HCT116 (cell line): Measurements from ENCODE around the gene KCNC4. TPM values are rescaled to one million over a fixed set of nuclear protein-coding genes. Genes with fewer than 3 reads are reported as not detected.

Experiments
- ATAC-seq: fragments of 200-7000 bp; cut with Tn5 transposase; 2 replicates; pipeline ENCODE4 v1.9.1; 2020; ENCODE audit warnings: mild to moderate bottlenecking, moderate library complexity
- BruUV-seq: library from RNA; stranded (reverse); fragments of 400-500 nt; replicated peaks from 2 replicates; lab custom pipeline; 2021; lab: Mats Ljungman, UMichigan
- CTCF ChIA-PET: fragments of 300-600 bp; sonication (Branson Sonifier 250); formaldehyde crosslinking; loops from one replicate; lab custom pipeline; 2021; ENCODE audit warnings: antibody characterized with exemption; lab: Charles Lee
- POLR2A ChIA-PET: fragments of 300-600, 350-600 bp; sonication (Branson Sonifier 250); formaldehyde crosslinking; loops from one replicate; lab custom pipeline; 2021; ENCODE audit warnings: antibody characterized with exemption; lab: Charles Lee
- RAD21 ChIA-PET, 2 experiments: fragments of 300-600 bp; sonication (Branson Sonifier 250); formaldehyde crosslinking; loops; one replicate each; lab custom pipeline; 2023; ENCODE audit warnings: low total read pairs in 2 of 2; ENCODE audit not compliant: uncharacterized antibody in 2 of 2, unreplicated experiment in 2 of 2, low non-redundant PET in 1 of 2; lab: Charles Lee
- DNase-seq: peaks from one replicate; pipeline ENCODE4 v3.0.0-alpha.2; 2010; ENCODE audit warnings: low read depth, low spot score
- H2AFZ ChIP-seq: fragments of 200-600 bp; shearing (Covaris generic), sonication (generic); 2 replicates; pipeline ENCODE4 v1.6.1; 2017; ENCODE audit warnings: low read depth, mixed run types, mixed read lengths, antibody characterized with exemption, low read length; ENCODE audit not compliant: poor library complexity, severe bottlenecking
- H3K27ac ChIP-seq: 2 replicates; pipeline ENCODE4 v1.5.1; 2012; ENCODE audit warnings: low read depth, low read length
- H3K27me3 ChIP-seq: fragments of 200-600 bp; sonication (generic); 2 replicates; pipeline ENCODE4 v1.6.1; 2016; ENCODE audit warnings: mixed run types, low read length, mixed read lengths; ENCODE audit not compliant: insufficient read depth
- H3K36me3 ChIP-seq, 2 experiments: fragments of 200-500 bp in 1 of 2; fragments of 200-600 bp in 1 of 2; sonication (Bioruptor generic) in 1 of 2; sonication (generic) in 1 of 2; 2 replicates each; pipeline versions ENCODE4 v1.5.1 to v1.6.1; 2014 to 2016; ENCODE audit warnings: low read length in 2 of 2, inconsistent platforms in 1 of 2, mixed read lengths in 1 of 2, mixed run types in 1 of 2; ENCODE audit not compliant: insufficient read depth in 2 of 2, control insufficient read depth in 1 of 2
- H3K4me1 ChIP-seq, 2 experiments: fragments of 200-600 bp in 1 of 2; sonication (generic) in 1 of 2; 2 replicates each; pipeline versions ENCODE4 v1.5.1 to v1.6.1; 2012 to 2017; ENCODE audit warnings: low read length in 2 of 2, inconsistent platforms in 1 of 2, mild to moderate bottlenecking in 1 of 2, mixed read lengths in 1 of 2, mixed run types in 1 of 2, moderate library complexity in 1 of 2; ENCODE audit not compliant: insufficient read depth in 2 of 2, control insufficient read depth in 1 of 2
- H3K4me2 ChIP-seq: fragments of 200-600 bp; sonication (generic); 2 replicates; pipeline ENCODE4 v1.6.1; 2017; ENCODE audit warnings: mixed run types, low read length, mixed read lengths
- H3K4me3 ChIP-seq, 2 experiments: fragments of 200-600 bp in 1 of 2; sonication (generic) in 1 of 2; replicated peaks in 1 of 2; 2 replicates each; pipeline ENCODE4 v1.5.1; 2011 to 2016; ENCODE audit warnings: low read length in 2 of 2, control low read depth in 1 of 2, low read depth in 1 of 2, mild to moderate bottlenecking in 1 of 2, mixed read lengths in 1 of 2, mixed run types in 1 of 2
- H3K79me2 ChIP-seq: fragments of 200-600 bp; sonication (generic); 2 replicates; pipeline ENCODE4 v1.6.1; 2017; ENCODE audit warnings: mild to moderate bottlenecking, mixed run types, low read length, moderate library complexity, mixed read lengths; ENCODE audit not compliant: insufficient read depth
- H3K9ac ChIP-seq: fragments of 200-600 bp; sonication (generic); 2 replicates; pipeline ENCODE4 v1.6.1; 2016; ENCODE audit warnings: low read length, mixed read lengths
- H3K9me2 ChIP-seq: fragments of 200-600 bp; sonication (generic), shearing (Covaris generic); 2 replicates; pipeline ENCODE4 v1.6.1; 2017; ENCODE audit warnings: mixed run types, mild to moderate bottlenecking, moderate library complexity; ENCODE audit not compliant: insufficient read depth
- H3K9me3 ChIP-seq, 2 experiments: fragments of 200-500 bp in 1 of 2; fragments of 200-600 bp in 1 of 2; sonication (Bioruptor generic) in 1 of 2; sonication (generic) in 1 of 2; 2 replicates each; pipeline ENCODE4 v1.6.1; 2014 to 2017; ENCODE audit warnings: low read length in 2 of 2, mixed read lengths in 2 of 2, inconsistent platforms in 1 of 2, low read depth in 1 of 2, mild to moderate bottlenecking in 1 of 2, mixed run types in 1 of 2, moderate library complexity in 1 of 2; ENCODE audit not compliant: control insufficient read depth in 1 of 2, insufficient read depth in 1 of 2
- H4K20me1 ChIP-seq: fragments of 200-600 bp; sonication (generic), shearing (Covaris generic); 2 replicates; pipeline ENCODE4 v1.6.1; 2017; ENCODE audit warnings: mixed run types, mild to moderate bottlenecking, moderate library complexity; ENCODE audit not compliant: insufficient read depth
- CBX3 ChIP-seq: IDR thresholded peaks from 2 replicates; pipeline ENCODE4 v1.6.1; 2012; ENCODE audit warnings: low read depth
- CEBPB ChIP-seq: IDR thresholded peaks from 2 replicates; pipeline ENCODE4 v1.6.1; 2012; ENCODE audit warnings: low read depth
- CTCF ChIP-seq, 3 experiments: fragments of 200-600 bp in 1 of 3; sonication (generic) in 1 of 3; IDR thresholded peaks in 2 of 3; conservative IDR thresholded peaks in 1 of 3; 2 replicates each; pipeline ENCODE4 v1.5.1; 2012 to 2017; ENCODE audit warnings: low read depth in 2 of 3, low read length in 2 of 3, antibody characterized with exemption in 1 of 3, borderline replicate concordance in 1 of 3, control low read depth in 1 of 3, mild to moderate bottlenecking in 1 of 3, mixed read lengths in 1 of 3, mixed run types in 1 of 3, moderate library complexity in 1 of 3; ENCODE audit not compliant: insufficient read depth in 1 of 3
- EGR1 ChIP-seq: IDR thresholded peaks from 2 replicates; pipeline ENCODE4 v1.6.1; 2012; ENCODE audit warnings: low read depth
- ELF1 ChIP-seq: IDR thresholded peaks from 2 replicates; pipeline ENCODE4 v1.6.1; 2012; ENCODE audit warnings: low read depth, borderline replicate concordance
- EZH2 ChIP-seq: fragments of 200-600 bp; sonication (generic); IDR thresholded peaks from 2 replicates; pipeline ENCODE4 v1.6.1; 2017; ENCODE audit warnings: antibody characterized with exemption, mixed run types
- EZH2phosphoT487 ChIP-seq: fragments of 200-600 bp; IDR thresholded peaks from 2 replicates; pipeline ENCODE4 v1.6.1; 2018; ENCODE audit warnings: antibody characterized with exemption, borderline replicate concordance
- SIN3A ChIP-seq: IDR thresholded peaks from 2 replicates; pipeline ENCODE4 v1.6.1; 2012; ENCODE audit warnings: low read depth
- SP1 ChIP-seq: IDR thresholded peaks from 2 replicates; pipeline ENCODE4 v1.6.1; 2012; ENCODE audit warnings: low read depth
- TCF7L2 ChIP-seq: IDR thresholded peaks from 2 replicates; pipeline ENCODE4 v1.7.0; 2011; ENCODE audit warnings: borderline replicate concordance, inconsistent platforms; ENCODE audit not compliant: insufficient read depth, insufficient read length; ENCODE audit errors: extremely low read depth
- ZBTB33 ChIP-seq: IDR thresholded peaks from 2 replicates; pipeline ENCODE4 v1.6.1; 2011; ENCODE audit warnings: mild to moderate bottlenecking, low read length, moderate library complexity; ENCODE audit not compliant: insufficient replicate concordance; ENCODE audit errors: extremely low read depth
- ZFX ChIP-seq: fragments of 450-650 bp; IDR thresholded peaks from 2 replicates; pipeline ENCODE4 v1.6.1; 2017
- intact Hi-C: fragments of 100-400 bp; cut with micrococcal nuclease; formaldehyde crosslinking; loops from 2 replicates; pipeline ENCODE4 v1.10.0; 2022
- total RNA-seq: library from RNA; stranded (reverse); gene quantifications from one replicate; pipeline ENCODE4 v1.2.1, GENCODE V29; 2021; ENCODE audit not compliant: unreplicated experiment
- TF ChIP-seq, protein P1 (sequence below): IDR thresholded peaks from 2 replicates; pipeline ENCODE4 v1.6.1; 2012

Gene KCNC4
- total RNA-seq, 1 experiment from 2014 or later: 13.0 TPM

GRCh38 chr1:110216844-110217444 lies 6.8 kb downstream of the KCNC4 start:
- DNase-seq: no peak
- Histone ChIP-seq H3K27ac (no peak overlapping the region), H3K79me2 (peaks cover 11% of the 10 kb centered on the region; the same call in 1 of the 2 replicates), H3K9me3 (no peaks in the 10 kb centered on the region), H3K4me2 (no peak overlapping the region), H2AFZ (no peak overlapping the region), H3K4me3 (no peak overlapping the region), H4K20me1 (no peaks in the 10 kb centered on the region), H3K9ac (no peak overlapping the region), H3K27me3 (no peaks in the 10 kb centered on the region), H3K36me3 (no peaks in the 10 kb centered on the region; a peak in 1 of 4 replicates), H3K9me2 (no peaks in the 10 kb centered on the region), H3K4me1 (peaks cover 0 to 6% of the 10 kb centered on the region in 2 experiments; a peak in 1 of 4 replicates)
- POLR2A ChIA-PET: no interaction called here
- intact Hi-C loops: no loop called here
- CTCF ChIA-PET: interaction anchor here (1.5 to 2.1 kb wide), 2 partner anchors 9 to 279 kb away, joined by 3 to 6 read pairs; no protein-coding TSS in a partner anchor
- no TSS peak for BruUV-seq
- no peak for TF ChIP-seq EZH2
- RAD21 ChIA-PET: no interaction called here
- no peak for ATAC-seq

- no peak overlapping the region for H3K9ac ChIP-seq
- no peak overlapping the region for H3K4me2 ChIP-seq
- ChIA-PET RAD21 (no interaction called here), POLR2A (no interaction called here), CTCF (no interaction called here)
- peaks cover 11% of the 10 kb centered on the region; the same call in 1 of the 2 replicates for H3K79me2 ChIP-seq
- H3K4me3 ChIP-seq: no peak overlapping the region
- TF ChIP-seq, protein P1, sequence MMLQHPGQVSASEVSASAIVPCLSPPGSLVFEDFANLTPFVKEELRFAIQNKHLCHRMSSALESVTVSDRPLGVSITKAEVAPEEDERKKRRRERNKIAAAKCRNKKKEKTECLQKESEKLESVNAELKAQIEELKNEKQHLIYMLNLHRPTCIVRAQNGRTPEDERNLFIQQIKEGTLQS: no peak
- no peak for TF ChIP-seq EZH2phosphoT487
- no peak for TF ChIP-seq SP1
- TF ChIP-seq ZBTB33: no peak
- TF ChIP-seq EZH2: no peak
- TF ChIP-seq SIN3A: no peak
- TF ChIP-seq CBX3: no peak
- TF ChIP-seq CEBPB: no peak
- no peak for TF ChIP-seq ELF1
- TF ChIP-seq TCF7L2: no peak
- TF ChIP-seq EGR1: no peak
- no peak for TF ChIP-seq CTCF (IDR thresholded peaks at IDR 0.05 in 2 of 3, conservative IDR thresholded peaks at IDR 0.05 in 1 of 3; ENCODE audit: borderline replicate concordance in 1 of 3, insufficient read depth in 1 of 3, low read depth in 2 of 3, low read length in 2 of 3)
- TF ChIP-seq ZFX: no peak
- no peaks in the 10 kb centered on the region; a peak in 1 of 4 replicates for H3K36me3 ChIP-seq
- intact Hi-C loops: no loop called here
- no peaks in the 10 kb centered on the region for H3K9me2 ChIP-seq
- H2AFZ ChIP-seq: no peak overlapping the region
- no peaks in the 10 kb centered on the region for H3K4me1 ChIP-seq
- no peak for ATAC-seq
- BruUV-seq: no TSS peak
- H4K20me1 ChIP-seq: no peaks in the 10 kb centered on the region
- no peaks in the 10 kb centered on the region for H3K27me3 ChIP-seq
- H3K9me3 ChIP-seq: no peaks in the 10 kb centered on the region
- no peak overlapping the region for H3K27ac ChIP-seq
- no peak for DNase-seq
Observed at GRCh38 chr1:110218137-110218536, 8.0 kb downstream of the KCNC4 start.
